ENCODE results near the gene EXOC6.

The EXOC6 gene

DNA sequence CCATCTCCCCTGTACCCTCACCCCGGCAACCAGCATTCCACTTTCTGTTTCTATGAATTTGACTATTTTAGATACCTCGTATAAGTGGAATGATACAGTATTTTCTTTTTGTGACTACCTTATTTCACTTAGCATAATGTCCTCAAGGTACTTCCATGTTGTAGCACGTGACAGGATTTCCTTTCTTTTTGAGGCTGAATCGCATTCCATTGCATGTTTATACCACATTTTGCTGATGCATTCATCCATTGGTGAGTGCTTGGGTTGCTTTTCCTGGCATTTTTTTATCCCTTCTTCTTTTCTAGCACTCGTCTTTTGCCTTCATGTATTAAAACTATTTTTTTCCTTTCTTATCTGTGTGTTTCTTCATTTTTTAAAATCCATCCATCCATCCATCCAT lies 22.3 kb upstream of the EXOC6 start:
- peaks cover 17% of the 10 kb centered on the region for H3K4me1 ChIP-seq (ENCODE audit: insufficient read depth, low read length, poor library complexity, severe bottlenecking)
- H3F3A ChIP-seq (ENCODE audit: low read depth): no peaks in the 10 kb centered on the region
- no peaks in the 10 kb centered on the region for H4K20me1 ChIP-seq (ENCODE audit: insufficient read depth, low read length, poor library complexity, severe bottlenecking)
- H3K9me2 ChIP-seq (replicated peaks; ENCODE audit: low read depth, low read length): no peaks in the 10 kb centered on the region
- peak overlapping the region; percentile 2 for H3K4me2 ChIP-seq (ENCODE audit: low read depth, low read length, poor library complexity, severe bottlenecking)
- TF ChIP-seq EZH2phosphoT487 (IDR thresholded peaks at IDR 0.05; ENCODE audit: borderline replicate concordance): no peak
- TF ChIP-seq, protein P1, sequence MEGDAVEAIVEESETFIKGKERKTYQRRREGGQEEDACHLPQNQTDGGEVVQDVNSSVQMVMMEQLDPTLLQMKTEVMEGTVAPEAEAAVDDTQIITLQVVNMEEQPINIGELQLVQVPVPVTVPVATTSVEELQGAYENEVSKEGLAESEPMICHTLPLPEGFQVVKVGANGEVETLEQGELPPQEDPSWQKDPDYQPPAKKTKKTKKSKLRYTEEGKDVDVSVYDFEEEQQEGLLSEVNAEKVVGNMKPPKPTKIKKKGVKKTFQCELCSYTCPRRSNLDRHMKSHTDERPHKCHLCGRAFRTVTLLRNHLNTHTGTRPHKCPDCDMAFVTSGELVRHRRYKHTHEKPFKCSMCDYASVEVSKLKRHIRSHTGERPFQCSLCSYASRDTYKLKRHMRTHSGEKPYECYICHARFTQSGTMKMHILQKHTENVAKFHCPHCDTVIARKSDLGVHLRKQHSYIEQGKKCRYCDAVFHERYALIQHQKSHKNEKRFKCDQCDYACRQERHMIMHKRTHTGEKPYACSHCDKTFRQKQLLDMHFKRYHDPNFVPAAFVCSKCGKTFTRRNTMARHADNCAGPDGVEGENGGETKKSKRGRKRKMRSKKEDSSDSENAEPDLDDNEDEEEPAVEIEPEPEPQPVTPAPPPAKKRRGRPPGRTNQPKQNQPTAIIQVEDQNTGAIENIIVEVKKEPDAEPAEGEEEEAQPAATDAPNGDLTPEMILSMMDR (conservative IDR thresholded peaks at IDR 0.05; ENCODE audit: low read length): no peak
- no peaks in the 10 kb centered on the region for H3K27me3 ChIP-seq (ENCODE audit: insufficient read depth, low read length, poor library complexity, severe bottlenecking)
- H2AFZ ChIP-seq (ENCODE audit: low read length): 0 out of 2 replicates have a peak overlapping the region, but pooled peaks have one; percentile 38
- H3K9me3 ChIP-seq (ENCODE audit: insufficient read depth, low read depth, low read length): no peaks in the 10 kb centered on the region
- no peak overlapping the region for H3K4me3 ChIP-seq (ENCODE audit: low read length, poor library complexity, severe bottlenecking)
- no peaks in the 10 kb centered on the region for H3K79me2 ChIP-seq (ENCODE audit: insufficient read depth, low read length)
- no peak overlapping the region for H3K9ac ChIP-seq (ENCODE audit: low read depth, low read length, poor library complexity, severe bottlenecking)
- H3K36me3 ChIP-seq (ENCODE audit: insufficient read depth, low read length): no peaks in the 10 kb centered on the region

DNA sequence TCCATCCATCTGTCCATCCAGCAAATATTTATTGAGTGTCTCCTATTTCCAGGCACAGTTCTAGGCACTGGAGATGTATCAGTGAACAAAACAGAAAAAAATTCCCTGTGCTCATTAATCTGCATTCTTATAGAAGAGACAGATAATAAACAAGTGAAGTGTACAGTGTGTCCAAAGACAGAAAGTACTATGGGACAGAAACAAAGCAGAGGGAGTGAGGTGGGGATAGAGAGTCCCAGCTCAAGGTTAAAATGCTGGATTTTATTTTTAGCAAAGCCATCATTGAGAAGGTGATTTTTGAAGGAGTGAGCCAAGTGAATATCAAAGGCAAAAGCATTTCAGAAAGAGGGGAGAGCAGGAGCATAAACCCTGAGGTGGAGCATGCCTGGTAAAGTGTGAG lies 21.8 kb upstream of the EXOC6 start:
- Histone ChIP-seq H3K4me3 (ENCODE audit: low read length, poor library complexity, severe bottlenecking) (no peak overlapping the region), H2AFZ (ENCODE audit: low read length) (no peak overlapping the region), H3K4me2 (ENCODE audit: low read depth, low read length, poor library complexity, severe bottlenecking) (no peak overlapping the region), H3K36me3 (ENCODE audit: insufficient read depth, low read length) (no peaks in the 10 kb centered on the region), H3K27me3 (ENCODE audit: insufficient read depth, low read length, poor library complexity, severe bottlenecking) (no peaks in the 10 kb centered on the region), H3K9me3 (ENCODE audit: insufficient read depth, low read depth, low read length) (no peaks in the 10 kb centered on the region), H3F3A (ENCODE audit: low read depth) (no peaks in the 10 kb centered on the region), H3K4me1 (ENCODE audit: insufficient read depth, low read length, poor library complexity, severe bottlenecking) (peaks cover 18% of the 10 kb centered on the region), H3K9me2 (replicated peaks; ENCODE audit: low read depth, low read length) (no peaks in the 10 kb centered on the region), H3K9ac (ENCODE audit: low read depth, low read length, poor library complexity, severe bottlenecking) (no peak overlapping the region), H3K79me2 (ENCODE audit: insufficient read depth, low read length) (no peaks in the 10 kb centered on the region), H4K20me1 (ENCODE audit: insufficient read depth, low read length, poor library complexity, severe bottlenecking) (no peaks in the 10 kb centered on the region)
- TF ChIP-seq, protein P1 (conservative IDR thresholded peaks at IDR 0.05; ENCODE audit: low read length): no peak
- TF ChIP-seq EZH2phosphoT487 (IDR thresholded peaks at IDR 0.05; ENCODE audit: borderline replicate concordance): no peak

DNA sequence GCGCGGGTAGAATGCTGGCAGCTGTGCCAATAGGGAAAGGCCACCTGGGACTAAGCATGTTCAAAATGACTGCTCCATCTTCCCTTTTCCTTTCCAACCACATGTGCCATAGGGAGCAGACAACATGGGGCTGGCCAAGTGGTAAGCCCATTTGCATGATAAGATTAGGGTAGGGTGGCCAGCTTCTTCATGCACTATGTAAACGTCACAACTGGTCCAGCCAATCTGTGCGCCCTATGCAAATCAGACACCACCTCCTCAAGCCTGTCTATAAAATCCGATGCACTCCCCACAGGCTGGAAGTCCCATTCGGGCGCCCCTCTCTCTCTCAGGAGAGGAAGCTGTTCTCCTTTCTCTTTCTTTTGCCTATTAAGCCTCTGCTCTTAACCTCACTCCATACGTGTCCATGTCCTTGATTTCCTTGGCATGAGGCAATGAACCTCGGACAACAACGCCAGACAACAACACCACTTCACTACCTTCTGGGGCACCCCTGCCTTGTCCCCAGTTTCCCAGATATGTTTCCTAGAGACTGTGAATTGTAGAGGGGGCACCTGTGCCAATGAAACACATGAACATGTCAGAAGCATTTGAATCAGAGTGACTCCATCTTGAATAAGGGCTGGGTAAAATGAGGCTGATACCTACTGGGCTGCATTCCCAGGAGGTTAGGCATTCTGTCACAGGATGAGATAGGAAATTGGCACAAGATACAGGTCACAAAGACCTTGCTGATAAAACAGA lies 19.1 kb upstream of the EXOC6 start:
- H3K4me1 ChIP-seq (ENCODE audit: insufficient read depth, low read length, poor library complexity, severe bottlenecking): peaks cover 18% of the 10 kb centered on the region
- H3K9me2 ChIP-seq (replicated peaks; ENCODE audit: low read depth, low read length): no peaks in the 10 kb centered on the region
- H3K27me3 ChIP-seq (ENCODE audit: insufficient read depth, low read length, poor library complexity, severe bottlenecking): no peaks in the 10 kb centered on the region
- no peak overlapping the region for H3K4me3 ChIP-seq (ENCODE audit: low read length, poor library complexity, severe bottlenecking)
- no peaks in the 10 kb centered on the region for H3K36me3 ChIP-seq (ENCODE audit: insufficient read depth, low read length)
- no peak overlapping the region for H3K9ac ChIP-seq (ENCODE audit: low read depth, low read length, poor library complexity, severe bottlenecking)
- no peaks in the 10 kb centered on the region for H3F3A ChIP-seq (ENCODE audit: low read depth)
- H2AFZ ChIP-seq (ENCODE audit: low read length): no peak overlapping the region
- no peaks in the 10 kb centered on the region for H3K79me2 ChIP-seq (ENCODE audit: insufficient read depth, low read length)
- TF ChIP-seq, protein P1 (conservative IDR thresholded peaks at IDR 0.05; ENCODE audit: low read length): no peak
- no peak for TF ChIP-seq EZH2phosphoT487 (IDR thresholded peaks at IDR 0.05; ENCODE audit: borderline replicate concordance)
- no peak overlapping the region for H3K4me2 ChIP-seq (ENCODE audit: low read depth, low read length, poor library complexity, severe bottlenecking)
- H4K20me1 ChIP-seq (ENCODE audit: insufficient read depth, low read length, poor library complexity, severe bottlenecking): no peaks in the 10 kb centered on the region
- H3K9me3 ChIP-seq (ENCODE audit: insufficient read depth, low read depth, low read length): no peaks in the 10 kb centered on the region

Measured in Loucy (cell line).